Measurements from ENCODE around the gene C4orf50.

C4orf50 gene

GRCh38 chr4:5970381-5971077, 47.7 kb downstream of the C4orf50 start:
- no peak for TF ChIP-seq POU6F1 (CRISPR knock-in tag; IDR thresholded peaks at IDR 0.05; ENCODE audit: borderline replicate concordance, low read depth)
- no peak for TF ChIP-seq SNAI2 (CRISPR knock-in tag; IDR thresholded peaks at IDR 0.05)
- TF ChIP-seq CSDC2 (CRISPR knock-in tag; IDR thresholded peaks at IDR 0.05) = no peak
- TF ChIP-seq ZNF565 (CRISPR knock-in tag; conservative IDR thresholded peaks at IDR 0.05; ENCODE audit: low read depth) = no peak
- TF ChIP-seq ARNTL (CRISPR knock-in tag; IDR thresholded peaks at IDR 0.05; ENCODE audit: borderline replicate concordance, low read depth) = no peak
- no peak for TF ChIP-seq TCF4 (CRISPR knock-in tag; IDR thresholded peaks at IDR 0.05; ENCODE audit: borderline replicate concordance)
- TF ChIP-seq TSHZ2 (CRISPR knock-in tag; IDR thresholded peaks at IDR 0.05) = no peak
- TF ChIP-seq TOX (CRISPR knock-in tag; IDR thresholded peaks at IDR 0.05; ENCODE audit: borderline replicate concordance) = no peak
- no peak for TF ChIP-seq ESRRG (CRISPR knock-in tag; IDR thresholded peaks at IDR 0.05)
- no peak for TF ChIP-seq OSR1 (CRISPR knock-in tag; IDR thresholded peaks at IDR 0.05)
- no peak for TF ChIP-seq RARB (CRISPR knock-in tag; IDR thresholded peaks at IDR 0.05)
- ATAC-seq = no peak

GRCh38 chr4:5969777-5970176, 48.5 kb downstream of the C4orf50 start:
- ATAC-seq = no peak

More at GRCh38 chr4:5969777-5970176, 48.5 kb downstream of the C4orf50 start:
- TF ChIP-seq ZFP3 (CRISPR knock-in tag; IDR thresholded peaks at IDR 0.05) (no peak), GLIS3 (CRISPR knock-in tag; IDR thresholded peaks at IDR 0.05) (no peak), TCF4 (CRISPR knock-in tag; IDR thresholded peaks at IDR 0.05; ENCODE audit: borderline replicate concordance) (no peak), CREB5 (CRISPR knock-in tag; IDR thresholded peaks at IDR 0.05; ENCODE audit: low read depth) (no peak), OSR1 (CRISPR knock-in tag; IDR thresholded peaks at IDR 0.05) (no peak), PATZ1 (CRISPR knock-in tag; IDR thresholded peaks at IDR 0.05; ENCODE audit: borderline replicate concordance) (no peak), ZNF565 (CRISPR knock-in tag; conservative IDR thresholded peaks at IDR 0.05; ENCODE audit: low read depth) (no peak), ZC3H10 (CRISPR knock-in tag; IDR thresholded peaks at IDR 0.05) (no peak), BACH2 (CRISPR knock-in tag; IDR thresholded peaks at IDR 0.05; ENCODE audit: borderline replicate concordance) (no peak), CSDC2 (CRISPR knock-in tag; IDR thresholded peaks at IDR 0.05) (no peak), SNAI2 (CRISPR knock-in tag; IDR thresholded peaks at IDR 0.05) (no peak), ISL1 (CRISPR knock-in tag; IDR thresholded peaks at IDR 0.05) (no peak), TOX (CRISPR knock-in tag; IDR thresholded peaks at IDR 0.05; ENCODE audit: borderline replicate concordance) (no peak), PPARA (CRISPR knock-in tag; IDR thresholded peaks at IDR 0.05; ENCODE audit: borderline replicate concordance) (no peak), POU6F1 (CRISPR knock-in tag; IDR thresholded peaks at IDR 0.05; ENCODE audit: borderline replicate concordance, low read depth) (no peak), ZFP30 (CRISPR knock-in tag; IDR thresholded peaks at IDR 0.05) (no peak), RARB (CRISPR knock-in tag; IDR thresholded peaks at IDR 0.05) (no peak), ARNTL (CRISPR knock-in tag; IDR thresholded peaks at IDR 0.05; ENCODE audit: borderline replicate concordance, low read depth) (no peak), CSRNP3 (CRISPR knock-in tag; IDR thresholded peaks at IDR 0.05) (no peak), ESRRG (CRISPR knock-in tag; IDR thresholded peaks at IDR 0.05) (no peak)

Data from SK-N-SH treated with all-trans-retinoic acid at 6 μM for 48 hours (cell line).